ENCODE results near the gene SNX10. TPM values are rescaled to one million over a fixed set of nuclear protein-coding genes. Genes with fewer than 3 reads are reported as not detected.

SNX10 gene
- total RNA-seq, 2 donors from 2014 or later = 13.2 to 19.3 TPM

GRCh38 chr7:26388256-26388655, 96.6 kb downstream of the SNX10 start:
- WGBS, 2 experiments (ENCODE audit: insufficient coverage in 1 of 2, insufficient read length in 1 of 2) = 84 to 85% methylated on average over 4 of the region's 4 CpGs
- H3K9me3 Mint-ChIP-seq = no peaks in the 10 kb centered on the region
- peaks cover 17% of the 10 kb centered on the region for H3K27me3 ChIP-seq (ENCODE audit: control insufficient read depth, insufficient read depth, low read length, poor library complexity, severe bottlenecking)
- H3K4me3 ChIP-seq (ENCODE audit: low read length) = no peak overlapping the region
- H3K9me3 ChIP-seq (ENCODE audit: control insufficient read depth, low read length) = no peaks in the 10 kb centered on the region
- no peak for DNase-seq
- H3K36me3 Mint-ChIP-seq (ENCODE audit: low read depth) = no peaks in the 10 kb centered on the region
- peaks cover 4% of the 10 kb centered on the region for H3K27me3 Mint-ChIP-seq (ENCODE audit: insufficient read depth)
- peaks cover 6% of the 10 kb centered on the region for H3K4me1 Mint-ChIP-seq
- TF ChIP-seq CTCF (conservative IDR thresholded peaks at IDR 0.05) = no peak
- H3K9ac ChIP-seq (ENCODE audit: extremely low read depth, low read length, poor library complexity, severe bottlenecking) = no peak overlapping the region
- H3K27ac ChIP-seq (ENCODE audit: low read depth, low read length) = no peak overlapping the region
- H3K27ac Mint-ChIP-seq = no peak overlapping the region
- no peaks in the 10 kb centered on the region for H3K4me1 ChIP-seq (ENCODE audit: control insufficient read depth, insufficient read depth, low read length)
- H3K4me3 Mint-ChIP-seq = no peak overlapping the region
- no peaks in the 10 kb centered on the region for H3K36me3 ChIP-seq (ENCODE audit: control insufficient read depth, insufficient read depth, low read length)

GRCh38 chr7:26390016-26390415, 98.4 kb downstream of the SNX10 start:
- Mint-ChIP-seq H3K4me1 (peaks cover 6% of the 10 kb centered on the region), H3K27me3 (ENCODE audit: insufficient read depth) (peaks cover 4% of the 10 kb centered on the region), H3K36me3 (ENCODE audit: low read depth) (no peaks in the 10 kb centered on the region), H3K4me3 (no peak overlapping the region), H3K27ac (no peak overlapping the region), H3K9me3 (no peaks in the 10 kb centered on the region)
- 68 to 83% methylated on average over 2 of the region's 2 CpGs for WGBS, 2 experiments (ENCODE audit: insufficient coverage in 1 of 2, insufficient read length in 1 of 2)
- H3K36me3 ChIP-seq (ENCODE audit: control insufficient read depth, insufficient read depth, low read length) = no peaks in the 10 kb centered on the region
- H3K9ac ChIP-seq (ENCODE audit: extremely low read depth, low read length, poor library complexity, severe bottlenecking) = no peak overlapping the region
- no peak for TF ChIP-seq CTCF (conservative IDR thresholded peaks at IDR 0.05)
- H3K27me3 ChIP-seq (ENCODE audit: control insufficient read depth, insufficient read depth, low read length, poor library complexity, severe bottlenecking) = peaks cover 24% of the 10 kb centered on the region
- H3K9me3 ChIP-seq (ENCODE audit: control insufficient read depth, low read length) = no peaks in the 10 kb centered on the region
- no peak for DNase-seq
- no peak overlapping the region for H3K27ac ChIP-seq (ENCODE audit: low read depth, low read length)
- H3K4me3 ChIP-seq (ENCODE audit: low read length) = no peak overlapping the region
- H3K4me1 ChIP-seq (ENCODE audit: control insufficient read depth, insufficient read depth, low read length) = no peaks in the 10 kb centered on the region

GRCh38 chr7:26393818-26394217, 102.2 kb downstream of the SNX10 start:
- Histone ChIP-seq H3K4me3 (ENCODE audit: low read length) (no peak overlapping the region), H3K27ac (ENCODE audit: low read depth, low read length) (no peak overlapping the region), H3K9ac (ENCODE audit: extremely low read depth, low read length, poor library complexity, severe bottlenecking) (no peak overlapping the region), H3K4me1 (ENCODE audit: control insufficient read depth, insufficient read depth, low read length) (no peaks in the 10 kb centered on the region), H3K36me3 (ENCODE audit: control insufficient read depth, insufficient read depth, low read length) (no peaks in the 10 kb centered on the region), H3K9me3 (ENCODE audit: control insufficient read depth, low read length) (no peaks in the 10 kb centered on the region), H3K27me3 (ENCODE audit: control insufficient read depth, insufficient read depth, low read length, poor library complexity, severe bottlenecking) (peaks cover 38% of the 10 kb centered on the region)
- Mint-ChIP-seq H3K36me3 (ENCODE audit: low read depth) (no peaks in the 10 kb centered on the region), H3K27ac (no peak overlapping the region), H3K9me3 (no peaks in the 10 kb centered on the region), H3K4me3 (no peak overlapping the region), H3K27me3 (ENCODE audit: insufficient read depth) (peaks cover 4% of the 10 kb centered on the region), H3K4me1 (peaks cover 11% of the 10 kb centered on the region)
- 100% methylated on average over 1 to 3 of the region's 3 CpGs for WGBS, 2 experiments (ENCODE audit: insufficient coverage in 1 of 2, insufficient read length in 1 of 2)
- no peak for TF ChIP-seq CTCF (conservative IDR thresholded peaks at IDR 0.05)
- no peak for DNase-seq
